Adrenal gland (tissue), 5 donors: Measurements from ENCODE around the gene HMGXB3.

Source experiments
- POLR2A ChIP-seq, 2 donors: fragments of 450-650 bp; IDR thresholded peaks; one replicate each; pipeline ENCODE4 v1.6.1; 2017; ENCODE audit warnings: antibody characterized with exemption in 2 of 2, mild to moderate bottlenecking in 2 of 2, moderate library complexity in 1 of 2
- TF ChIP-seq, protein P1 (sequence below), 6 experiments: fragments of 450-650 bp in 4 of 6; fragments of 200-600 bp in 2 of 6; sonication (generic) in 1 of 6; IDR thresholded peaks; 1 replicate in 5 of 6; 2 replicates in 1 of 6; pipeline versions ENCODE4 v1.5.1 to v1.8.0; 2016 to 2021; ENCODE audit warnings: antibody characterized with exemption in 6 of 6, mild to moderate bottlenecking in 2 of 6, moderate library complexity in 1 of 6
- donor health status: DM: no; HTN: no; CAD: no.

DNA sequence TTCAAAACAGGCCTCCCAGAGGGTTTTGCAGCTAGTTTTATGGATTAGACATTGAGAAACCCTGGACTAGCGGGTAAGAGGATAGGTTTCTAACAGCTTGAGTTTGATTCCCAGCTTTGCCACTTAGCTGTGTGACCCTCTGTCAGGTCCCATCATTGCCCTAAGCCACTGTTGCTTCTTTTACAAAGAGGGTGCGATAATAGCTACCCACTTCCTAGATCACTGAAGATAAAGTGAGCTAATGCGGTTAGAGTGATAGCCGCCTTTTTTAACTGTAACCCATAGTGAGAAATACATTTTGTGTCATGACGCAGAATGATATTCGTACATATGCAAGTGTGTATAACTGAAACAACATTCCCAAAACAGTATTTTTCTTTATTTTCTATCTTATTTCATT lies 45.5 kb downstream of the HMGXB3 start:
- TF ChIP-seq, protein P1, sequence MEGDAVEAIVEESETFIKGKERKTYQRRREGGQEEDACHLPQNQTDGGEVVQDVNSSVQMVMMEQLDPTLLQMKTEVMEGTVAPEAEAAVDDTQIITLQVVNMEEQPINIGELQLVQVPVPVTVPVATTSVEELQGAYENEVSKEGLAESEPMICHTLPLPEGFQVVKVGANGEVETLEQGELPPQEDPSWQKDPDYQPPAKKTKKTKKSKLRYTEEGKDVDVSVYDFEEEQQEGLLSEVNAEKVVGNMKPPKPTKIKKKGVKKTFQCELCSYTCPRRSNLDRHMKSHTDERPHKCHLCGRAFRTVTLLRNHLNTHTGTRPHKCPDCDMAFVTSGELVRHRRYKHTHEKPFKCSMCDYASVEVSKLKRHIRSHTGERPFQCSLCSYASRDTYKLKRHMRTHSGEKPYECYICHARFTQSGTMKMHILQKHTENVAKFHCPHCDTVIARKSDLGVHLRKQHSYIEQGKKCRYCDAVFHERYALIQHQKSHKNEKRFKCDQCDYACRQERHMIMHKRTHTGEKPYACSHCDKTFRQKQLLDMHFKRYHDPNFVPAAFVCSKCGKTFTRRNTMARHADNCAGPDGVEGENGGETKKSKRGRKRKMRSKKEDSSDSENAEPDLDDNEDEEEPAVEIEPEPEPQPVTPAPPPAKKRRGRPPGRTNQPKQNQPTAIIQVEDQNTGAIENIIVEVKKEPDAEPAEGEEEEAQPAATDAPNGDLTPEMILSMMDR (IDR thresholded peaks at IDR 0.05) = no peak
- no peak for TF ChIP-seq POLR2A (IDR thresholded peaks at IDR 0.05)
